HepG2 (cell line): ENCODE data around the gene IL17C. TPM values are rescaled to one million over a fixed set of nuclear protein-coding genes. Genes with fewer than 3 reads are reported as not detected.

Experiments
- ELF4 ChIP-seq: sonication (generic); formaldehyde crosslinking; IDR thresholded peaks from 2 replicates; pipeline ENCODE4 v1.5.0; 2020; ENCODE audit warnings: missing genetic modification reagents, mild to moderate bottlenecking, moderate library complexity, borderline replicate concordance
- FOXJ3 ChIP-seq: sonication (generic); formaldehyde crosslinking; IDR thresholded peaks from 2 replicates; pipeline ENCODE4 v1.4.0; 2020; ENCODE audit warnings: missing genetic modification reagents, mild to moderate bottlenecking, borderline replicate concordance
- FOXO1 ChIP-seq: sonication (generic); formaldehyde crosslinking; IDR thresholded peaks from 2 replicates; pipeline ENCODE4 v1.4.0; 2020; ENCODE audit warnings: missing genetic modification reagents
- GLMP ChIP-seq: sonication (generic); formaldehyde crosslinking; IDR thresholded peaks from 2 replicates; pipeline ENCODE4 v1.9.0; 2021; ENCODE audit warnings: missing genetic modification reagents, mild to moderate bottlenecking, borderline replicate concordance
- GRHL1 ChIP-seq: sonication (generic); formaldehyde crosslinking; conservative IDR thresholded peaks from 2 replicates; pipeline ENCODE4 v1.8.0; 2022; ENCODE audit warnings: missing genetic modification reagents
- HNF4G ChIP-seq, 2 experiments: sonication (generic) in 1 of 2; formaldehyde crosslinking in 1 of 2; IDR thresholded peaks; 2 replicates each; pipeline versions ENCODE4 v1.4.0 to v1.6.1; 2011 to 2020; ENCODE audit warnings: borderline replicate concordance in 2 of 2, low read depth in 2 of 2, mild to moderate bottlenecking in 2 of 2, low read length in 1 of 2, missing genetic modification reagents in 1 of 2, moderate library complexity in 1 of 2
- HNRNPUL1 ChIP-seq: fragments of 200-400 bp; formaldehyde crosslinking; IDR thresholded peaks from 2 replicates; pipeline ENCODE4 v1.6.1; 2017; ENCODE audit warnings: low read depth, mild to moderate bottlenecking, low read length, moderate library complexity
- HOXA7 ChIP-seq: sonication (generic); formaldehyde crosslinking; IDR thresholded peaks from 2 replicates; pipeline ENCODE4 v1.8.1; 2022; ENCODE audit warnings: mild to moderate bottlenecking, missing genetic modification reagents, moderate library complexity
- IRF2 ChIP-seq: IDR thresholded peaks from 2 replicates; pipeline ENCODE4 v1.6.1; 2018; ENCODE audit warnings: missing genetic modification reagents, missing compliant biosample characterization
- KAT2B ChIP-seq: fragments of 150-350 bp; IDR thresholded peaks from 2 replicates; pipeline ENCODE4 v1.6.1; 2014; ENCODE audit warnings: low read depth, low read length, borderline replicate concordance
- NBN ChIP-seq: fragments of 450-650 bp; conservative IDR thresholded peaks from 2 replicates; pipeline ENCODE4 v1.6.1; 2017
- PCBP1 ChIP-seq: fragments of 200-400 bp; formaldehyde crosslinking; IDR thresholded peaks from 2 replicates; pipeline ENCODE4 v1.6.1; 2017; ENCODE audit warnings: mild to moderate bottlenecking, low read depth, low read length, borderline replicate concordance
- REPIN1 ChIP-seq: sonication (generic); formaldehyde crosslinking; IDR thresholded peaks from 2 replicates; pipeline ENCODE4 v1.8.0; 2022; ENCODE audit warnings: missing genetic modification reagents, low read depth, mild to moderate bottlenecking, borderline replicate concordance
- SMYD3 ChIP-seq: sonication (generic); formaldehyde crosslinking; IDR thresholded peaks from 2 replicates; pipeline ENCODE4 v1.8.1; 2023; ENCODE audit warnings: mild to moderate bottlenecking, missing genetic modification reagents
- THAP11 ChIP-seq: IDR thresholded peaks from 2 replicates; pipeline ENCODE4 v1.6.1; 2016; ENCODE audit warnings: missing biosample characterization, missing genetic modification reagents
- ZNF224 ChIP-seq: sonication (generic); formaldehyde crosslinking; IDR thresholded peaks from 2 replicates; pipeline ENCODE4 v1.5.0; 2020; ENCODE audit warnings: mild to moderate bottlenecking, missing genetic modification reagents
- ZNF350 ChIP-seq: sonication (generic); formaldehyde crosslinking; IDR thresholded peaks from 2 replicates; pipeline ENCODE4 v1.4.0; 2020; ENCODE audit warnings: mild to moderate bottlenecking, low read depth, missing genetic modification reagents, borderline replicate concordance
- ZNF382 ChIP-seq: sonication (generic); formaldehyde crosslinking; IDR thresholded peaks from 2 replicates; pipeline ENCODE4 v1.5.0; 2020; ENCODE audit warnings: missing genetic modification reagents, mild to moderate bottlenecking, borderline replicate concordance
- ZNF558 ChIP-seq: sonication (generic); formaldehyde crosslinking; IDR thresholded peaks from 2 replicates; pipeline ENCODE4 v1.9.0; 2022; ENCODE audit warnings: mild to moderate bottlenecking, missing genetic modification reagents, borderline replicate concordance
- ZNF563 ChIP-seq: sonication (generic); formaldehyde crosslinking; IDR thresholded peaks from 2 replicates; pipeline ENCODE4 v1.8.0; 2022; ENCODE audit warnings: mild to moderate bottlenecking, moderate library complexity, missing genetic modification reagents
- ZNF567 ChIP-seq: sonication (generic); formaldehyde crosslinking; IDR thresholded peaks from 2 replicates; pipeline ENCODE4 v1.8.1; 2023; ENCODE audit warnings: mild to moderate bottlenecking, missing genetic modification reagents, borderline replicate concordance
- ZNF691 ChIP-seq: sonication (generic); formaldehyde crosslinking; IDR thresholded peaks from 2 replicates; pipeline ENCODE4 v1.4.0; 2020; ENCODE audit warnings: missing genetic modification reagents, low read depth, mild to moderate bottlenecking, borderline replicate concordance
- ZNF770 ChIP-seq: sonication (generic); formaldehyde crosslinking; IDR thresholded peaks from 2 replicates; pipeline ENCODE4 v1.5.0; 2020; ENCODE audit warnings: mild to moderate bottlenecking, missing genetic modification reagents
- ZSCAN29 ChIP-seq: sonication (generic); formaldehyde crosslinking; conservative IDR thresholded peaks from 2 replicates; pipeline ENCODE4 v1.4.0; 2020; ENCODE audit warnings: mild to moderate bottlenecking, missing genetic modification reagents
- polyA plus RNA-seq, 8 experiments: library from polyadenylated mRNA; depleted of rRNA in 3 of 8; stranded (reverse) in 7 of 8; unstranded in 1 of 8; fragments of >200 nt; fragmentation: Illumina TruSeq in 4 of 8; extraction: Trizol in 4 of 8; gene quantifications; 2 replicates each; pipeline versions ENCODE4 v1.2.1 to v1.2.3, GENCODE V29; 2011 to 2016; ENCODE audit warnings: low read depth in 4 of 8, missing spikeins in 1 of 8, mixed read lengths in 1 of 8; ENCODE audit not compliant: insufficient read depth in 1 of 8
- total RNA-seq, 5 experiments: library from RNA; depleted of rRNA; stranded (reverse); fragments of >200 nt; fragmentation: Illumina TruSeq; extraction: Trizol; gene quantifications; 2 replicates each; pipeline ENCODE4 v1.2.3, GENCODE V29; 2016; ENCODE audit warnings: low read depth in 1 of 5

Gene IL17C
- total and polyA plus RNA-seq, 2 of the 13 experiments (the other 11 are each of a cell fraction or from before 2014, with no cell fraction given), result not detected

- TF ChIP-seq ZNF770 (CRISPR knock-in tag) (0 out of 2 replicates have a peak, but pooled peaks have one; percentile 32), ELF4 (CRISPR knock-in tag) (no peak), HOXA7 (CRISPR knock-in tag) (no peak), GLMP (no peak), SMYD3 (CRISPR knock-in tag) (no peak), REPIN1 (CRISPR knock-in tag) (no peak), HNF4G (IDR thresholded peaks at IDR 0.05; ENCODE audit: borderline replicate concordance, low read depth, low read length) (peak; percentile 86), HNF4G (CRISPR knock-in tag; IDR thresholded peaks at IDR 0.05; ENCODE audit: borderline replicate concordance, low read depth) (peak; percentile 76; the same call in 1 of the 2 replicates), ZNF691 (CRISPR knock-in tag) (peak; percentile 80; the same call in 1 of the 2 replicates), IRF2 (CRISPR knock-in tag) (no peak), ZNF558 (CRISPR knock-in tag) (no peak), ZNF567 (CRISPR knock-in tag) (no peak), NBN (no peak), ZSCAN29 (CRISPR knock-in tag) (0 out of 2 replicates have a peak, but pooled peaks have one; percentile 55), FOXJ3 (CRISPR knock-in tag) (peak; percentile 45; the same call in 1 of the 2 replicates), PCBP1 (no peak), GRHL1 (no peak), ZNF563 (no peak), ZNF382 (CRISPR knock-in tag) (no peak), KAT2B (no peak), FOXO1 (CRISPR knock-in tag) (peak; percentile 85; the same call in 1 of the 2 replicates), ZNF224 (no peak), HNRNPUL1 (no peak), ZNF350 (CRISPR knock-in tag) (peak; percentile 52; the same call in 1 of the 2 replicates), THAP11 (CRISPR knock-in tag) (no peak)
Observed at GRCh38 chr16:88597856-88598491, 40.4 kb upstream of the IL17C start (continued).
